T-cell (primary cell): ENCODE data around the gene OLFM3. TPM values are rescaled to one million over a fixed set of nuclear protein-coding genes. Genes with fewer than 3 reads are reported as not detected.

Source experiments
- ATAC-seq, 4 experiments: fragments of 200-7000 bp in 3 of 4; fragments of 150-1000 bp in 1 of 4; cut with Tn5 transposase; replicated peaks in 1 of 4; 1 replicate in 3 of 4; 2 replicates in 1 of 4; pipeline ENCODE4 v1.10.0; 2021; ENCODE audit warnings: moderate library complexity in 3 of 4, mild to moderate bottlenecking in 2 of 4, moderate number of reproducible peaks in 1 of 4
- CTCF ChIA-PET, 2 donors: fragments of 300-600 bp; sonication (Branson Sonifier 250); formaldehyde crosslinking; loops; one replicate each; lab custom pipeline; 2022; ENCODE audit warnings: antibody characterized with exemption in 2 of 2; lab: Charles Lee
- POLR2A ChIA-PET, 2 donors: fragments of 300-600 bp; sonication (Branson Sonifier 250); formaldehyde crosslinking; loops; one replicate each; lab custom pipeline; 2022; ENCODE audit warnings: antibody characterized with exemption in 2 of 2; lab: Charles Lee
- DNase-seq, 35 experiments: peaks; one replicate each; pipeline versions ENCODE4 v3.0.0 to v3.0.0-alpha.2; 2013 to 2023
- H3K27ac ChIP-seq: one replicate; pipeline ENCODE4 v1.5.1; 2013; ENCODE audit warnings: low read length
- H3K27me3 ChIP-seq, 2 experiments: replicated peaks in 1 of 2; 1 replicate in 1 of 2; 2 replicates in 1 of 2; pipeline versions ENCODE4 v1.6.1 to v1.7.0; 2013; ENCODE audit warnings: low read length in 1 of 2, mixed read lengths in 1 of 2; ENCODE audit not compliant: control insufficient read depth in 2 of 2, insufficient read depth in 2 of 2; ENCODE audit errors: extremely low read depth in 1 of 2
- H3K36me3 ChIP-seq, 2 donors: 1 replicate in 1 of 2; 2 replicates in 1 of 2; pipeline versions ENCODE4 v1.6.1 to v1.7.0; 2013; ENCODE audit warnings: low read length in 1 of 2; ENCODE audit not compliant: control insufficient read depth in 2 of 2, insufficient read depth in 1 of 2; ENCODE audit errors: extremely low read depth in 1 of 2
- H3K4me1 ChIP-seq, 2 experiments: 1 replicate in 1 of 2; 2 replicates in 1 of 2; pipeline versions ENCODE4 v1.6.1 to v1.7.0; 2013; ENCODE audit warnings: low read length in 2 of 2, mixed read lengths in 1 of 2; ENCODE audit not compliant: insufficient read depth in 2 of 2, control insufficient read depth in 1 of 2; ENCODE audit errors: extremely low read depth in 1 of 2
- H3K4me3 ChIP-seq, 2 donors: 1 replicate in 1 of 2; 2 replicates in 1 of 2; pipeline versions ENCODE4 v1.5.1 to v1.7.0; 2013; ENCODE audit warnings: mild to moderate bottlenecking in 2 of 2, low read length in 1 of 2, moderate library complexity in 1 of 2; ENCODE audit not compliant: control insufficient read depth in 1 of 2; ENCODE audit errors: extremely low read depth in 1 of 2
- H3K9me3 ChIP-seq: 2 replicates; pipeline ENCODE4 v1.7.0; 2013
- H3K27ac Mint-ChIP-seq, 2 donors: one replicate each; pipeline ENCODE4 v1.8.0; 2020 to 2021; ENCODE audit warnings: mild to moderate bottlenecking in 2 of 2, mixed read lengths in 2 of 2
- H3K27me3 Mint-ChIP-seq, 2 donors: one replicate each; pipeline ENCODE4 v1.8.0; 2021 to 2022; ENCODE audit warnings: mixed read lengths in 2 of 2
- H3K36me3 Mint-ChIP-seq: one replicate; pipeline ENCODE4 v1.8.0; 2021; ENCODE audit warnings: mixed read lengths
- H3K4me1 Mint-ChIP-seq, 3 donors: one replicate each; pipeline ENCODE4 v1.8.0; 2020 to 2022; ENCODE audit warnings: mixed read lengths in 3 of 3, mild to moderate bottlenecking in 1 of 3
- H3K4me3 Mint-ChIP-seq, 3 donors: one replicate each; pipeline ENCODE4 v1.8.0; 2020 to 2022; ENCODE audit warnings: mild to moderate bottlenecking in 3 of 3, mixed read lengths in 3 of 3, moderate library complexity in 3 of 3
- H3K9me3 Mint-ChIP-seq, 3 donors: one replicate each; pipeline ENCODE4 v1.8.0; 2020 to 2022; ENCODE audit warnings: mixed read lengths in 3 of 3
- WGBS: methylation state at CpG from one replicate; pipeline ENCODE4 v1.1.5; 2013; ENCODE audit warnings: missing lambda C conversion rate; ENCODE audit not compliant: insufficient coverage; 5-methylcytosine and 5-hydroxymethylcytosine counted together
- total RNA-seq, 35 experiments: library from RNA in 6 of 35; stranded (reverse) in 6 of 35; fragments of 120-200 nt in 1 of 35; gene quantifications; one replicate each; pipeline versions ENCODE4 v1.2.1 to v1.2.4 and lab custom pipeline; 2013 to 2026

OLFM3 gene
- total RNA-seq, 5 donors from 2014 or later (not counting 1 experiment from before 2014, with no cell fraction given), result not detected

GRCh38 chr1:101995984-101996745, 561 bp downstream of the OLFM3 start:
- Mint-ChIP-seq H3K4me3 (no peak overlapping the region), H3K27me3 (peaks cover 17 to 19% of the 10 kb centered on the region in 2 donors), H3K9me3 (no peaks in the 10 kb centered on the region), H3K36me3 (no peaks in the 10 kb centered on the region), H3K4me1 (no peaks in the 10 kb centered on the region), H3K27ac (no peak overlapping the region)
- Histone ChIP-seq H3K4me3 (no peak overlapping the region), H3K27me3 (peaks cover 2 to 5% of the 10 kb centered on the region in 2 experiments), H3K9me3 (no peaks in the 10 kb centered on the region), H3K27ac (no peak overlapping the region), H3K4me1 (no peaks in the 10 kb centered on the region), H3K36me3 (no peaks in the 10 kb centered on the region)
- ChIA-PET POLR2A (no interaction called here), CTCF (no interaction called here)
- ATAC-seq, result no peak
- WGBS, result 0% methylated on average over 4 of the region's 20 CpGs
- DNase-seq, result no peak

GRCh38 chr1:101993710-101994109, 3.0 kb downstream of the OLFM3 start:
- H3K4me1 Mint-ChIP-seq, result no peaks in the 10 kb centered on the region
- no peaks in the 10 kb centered on the region for H3K9me3 Mint-ChIP-seq
- no CpG with 5 or more reads among the region's 3 CpGs for WGBS
- DNase-seq (no peak), ATAC-seq (no peak)
- peaks cover 2 to 5% of the 10 kb centered on the region in 2 experiments for H3K27me3 ChIP-seq
- no peak overlapping the region for H3K27ac ChIP-seq
- H3K36me3 Mint-ChIP-seq, result no peaks in the 10 kb centered on the region
- no peak overlapping the region for H3K4me3 Mint-ChIP-seq
- H3K4me1 ChIP-seq, result no peaks in the 10 kb centered on the region
- ChIA-PET CTCF (no interaction called here), POLR2A (no interaction called here)
- peaks cover 17 to 19% of the 10 kb centered on the region in 2 donors for H3K27me3 Mint-ChIP-seq
- H3K27ac Mint-ChIP-seq, result no peak overlapping the region
- no peaks in the 10 kb centered on the region for H3K36me3 ChIP-seq
- H3K9me3 ChIP-seq, result no peaks in the 10 kb centered on the region
- no peak overlapping the region for H3K4me3 ChIP-seq

GRCh38 chr1:101992821-101993575, 3.7 kb downstream of the OLFM3 start:
- Mint-ChIP-seq H3K4me1 (no peaks in the 10 kb centered on the region), H3K27ac (no peak overlapping the region), H3K9me3 (no peaks in the 10 kb centered on the region), H3K4me3 (no peak overlapping the region), H3K27me3 (peaks cover 17 to 19% of the 10 kb centered on the region in 2 donors), H3K36me3 (no peaks in the 10 kb centered on the region)
- POLR2A ChIA-PET, result no interaction called here
- H3K36me3 ChIP-seq, result no peaks in the 10 kb centered on the region
- H3K27me3 ChIP-seq, result peaks cover 2 to 5% of the 10 kb centered on the region in 2 experiments
- no peaks in the 10 kb centered on the region for H3K9me3 ChIP-seq
- WGBS, result 40% methylated on average over 1 of the region's 5 CpGs
- ATAC-seq (no peak), DNase-seq (no peak)
- no peak overlapping the region for H3K4me3 ChIP-seq
- CTCF ChIA-PET, result interaction anchor here in 1 of 2 donors (0.6 kb wide), 1 partner anchor 264 kb away, joined by 3 read pairs; no protein-coding TSS in a partner anchor
- H3K4me1 ChIP-seq, result no peaks in the 10 kb centered on the region
- H3K27ac ChIP-seq, result no peak overlapping the region

GRCh38 chr1:101980974-101981373, 15.8 kb downstream of the OLFM3 start:
- no peaks in the 10 kb centered on the region for H3K9me3 ChIP-seq
- ChIA-PET CTCF (no interaction called here), POLR2A (no interaction called here)
- no peaks in the 10 kb centered on the region for H3K4me1 ChIP-seq
- no peak for ATAC-seq
- no peaks in the 10 kb centered on the region for H3K4me1 Mint-ChIP-seq
- no peak overlapping the region for H3K4me3 Mint-ChIP-seq
- 0% methylated on average over 2 of the region's 2 CpGs for WGBS
- H3K36me3 Mint-ChIP-seq, result no peaks in the 10 kb centered on the region
- no peak overlapping the region for H3K27ac Mint-ChIP-seq
- no peak overlapping the region for H3K27ac ChIP-seq
- no peak for DNase-seq
- no peaks in the 10 kb centered on the region for H3K27me3 Mint-ChIP-seq
- no peak overlapping the region for H3K4me3 ChIP-seq
- H3K27me3 ChIP-seq, result no peaks in the 10 kb centered on the region
- H3K36me3 ChIP-seq, result no peaks in the 10 kb centered on the region
- H3K9me3 Mint-ChIP-seq, result no peaks in the 10 kb centered on the region

- Histone ChIP-seq H3K4me1 (no peaks in the 10 kb centered on the region), H3K9me3 (no peaks in the 10 kb centered on the region), H3K4me3 (no peak overlapping the region), H3K27me3 (no peaks in the 10 kb centered on the region), H3K27ac (no peak overlapping the region), H3K36me3 (no peaks in the 10 kb centered on the region)
- ChIA-PET CTCF (no interaction called here), POLR2A (no interaction called here)
- Mint-ChIP-seq H3K4me1 (no peaks in the 10 kb centered on the region), H3K9me3 (no peaks in the 10 kb centered on the region), H3K4me3 (no peak overlapping the region), H3K27ac (no peak overlapping the region), H3K27me3 (no peaks in the 10 kb centered on the region), H3K36me3 (no peaks in the 10 kb centered on the region)
- DNase-seq (no peak), ATAC-seq (no peak)
- no CpG with 5 or more reads among the region's 3 CpGs for WGBS
Measured at GRCh38 chr1:101977266-101977665, 19.5 kb downstream of the OLFM3 start.

GRCh38 chr1:101976161-101976560, 20.6 kb downstream of the OLFM3 start:
- Mint-ChIP-seq H3K36me3 (no peaks in the 10 kb centered on the region), H3K27ac (no peak overlapping the region), H3K4me1 (no peaks in the 10 kb centered on the region), H3K9me3 (no peaks in the 10 kb centered on the region), H3K27me3 (no peaks in the 10 kb centered on the region), H3K4me3 (no peak overlapping the region)
- Histone ChIP-seq H3K9me3 (no peaks in the 10 kb centered on the region), H3K4me1 (no peaks in the 10 kb centered on the region), H3K36me3 (no peaks in the 10 kb centered on the region), H3K4me3 (no peak overlapping the region), H3K27ac (no peak overlapping the region), H3K27me3 (no peaks in the 10 kb centered on the region)
- ATAC-seq, result no peak
- DNase-seq, result no peak
- ChIA-PET CTCF (no interaction called here), POLR2A (no interaction called here)
- WGBS, result 29% methylated on average over 1 of the region's 3 CpGs
